ENCODE results near the gene CHCHD3.

CHCHD3 gene

DNA sequence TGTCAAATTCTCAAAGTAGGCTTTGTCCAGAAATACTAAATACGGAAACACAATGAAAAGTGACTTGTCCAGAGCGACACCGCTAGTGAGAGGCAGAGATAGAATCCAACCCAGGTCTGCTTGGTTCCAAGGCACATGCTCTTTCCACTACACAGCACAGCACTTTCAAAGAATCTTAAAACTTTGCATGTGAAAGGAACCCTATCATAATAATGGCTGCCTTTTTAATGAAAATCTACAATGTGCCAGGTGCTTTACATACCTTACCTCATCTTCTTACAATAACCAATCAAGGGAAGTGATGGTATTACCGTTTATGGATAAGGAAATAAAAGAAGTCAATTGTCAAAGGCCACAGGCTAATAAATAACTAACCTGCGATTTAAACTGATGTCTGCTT lies 2.6 kb downstream of the CHCHD3 start:
- Histone ChIP-seq H3K4me3 (ENCODE audit: low read length in 2 of 2) (no peak overlapping the region), H3K9ac (ENCODE audit: low read length in 2 of 2) (no peak overlapping the region), H3K27ac (ENCODE audit: low read length) (no peak overlapping the region), H3K9me3 (ENCODE audit: control insufficient read depth in 2 of 2, low read length in 2 of 2) (no peaks in the 10 kb centered on the region), H3K27me3 (ENCODE audit: control insufficient read depth in 1 of 2, insufficient read depth in 2 of 2, low read length in 2 of 2) (no peaks in the 10 kb centered on the region), H3K36me3 (ENCODE audit: control insufficient read depth in 2 of 2, insufficient read depth in 2 of 2, low read length in 2 of 2) (no peaks in the 10 kb centered on the region), H3K4me1 (ENCODE audit: control insufficient read depth, insufficient read depth, low read length) (no peaks in the 10 kb centered on the region)

DNA sequence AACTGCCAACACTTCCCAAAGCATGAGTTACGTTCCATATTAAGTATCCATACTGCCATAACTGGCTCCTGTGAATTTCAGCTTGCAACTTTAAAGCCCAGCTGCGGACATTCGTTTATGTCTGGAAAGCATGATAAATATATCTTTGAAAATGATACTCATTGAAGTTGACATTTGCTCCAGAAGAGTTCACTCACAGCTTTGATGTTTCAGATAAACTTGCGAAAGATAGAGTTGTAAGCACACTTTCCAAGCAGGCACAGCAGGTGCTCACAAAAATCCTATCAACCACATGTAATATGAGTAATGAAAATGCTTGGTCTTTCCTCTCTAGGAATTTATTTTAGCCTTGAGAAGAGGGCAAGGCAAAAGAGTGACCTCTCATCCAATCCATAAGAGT lies 4.5 kb downstream of the CHCHD3 start:
- Histone ChIP-seq H3K4me3 (ENCODE audit: low read length in 2 of 2) (no peak overlapping the region), H3K27ac (ENCODE audit: low read length) (no peak overlapping the region), H3K4me1 (ENCODE audit: control insufficient read depth, insufficient read depth, low read length) (no peaks in the 10 kb centered on the region), H3K27me3 (ENCODE audit: control insufficient read depth in 1 of 2, insufficient read depth in 2 of 2, low read length in 2 of 2) (no peaks in the 10 kb centered on the region), H3K9me3 (ENCODE audit: control insufficient read depth in 2 of 2, low read length in 2 of 2) (no peaks in the 10 kb centered on the region), H3K9ac (ENCODE audit: low read length in 2 of 2) (no peak overlapping the region), H3K36me3 (ENCODE audit: control insufficient read depth in 2 of 2, insufficient read depth in 2 of 2, low read length in 2 of 2) (no peaks in the 10 kb centered on the region)

DNA sequence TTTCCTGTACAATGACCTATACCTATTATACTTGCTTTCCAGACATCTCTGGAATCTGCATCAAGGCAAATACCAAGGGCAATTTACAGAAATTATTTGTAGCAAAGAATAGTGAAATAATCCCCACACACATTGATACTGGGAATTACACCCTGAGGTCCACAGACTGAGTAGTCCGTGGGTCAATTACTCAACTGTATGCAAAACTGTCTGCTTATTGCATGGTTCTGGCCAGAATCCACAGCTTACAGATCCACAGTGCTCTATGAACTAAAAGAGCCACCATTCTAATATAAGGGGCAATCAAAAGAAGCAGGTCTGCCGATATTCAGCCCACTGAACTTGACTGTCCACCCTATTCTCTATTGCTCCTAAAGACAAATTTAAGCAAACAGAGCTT lies 5.7 kb downstream of the CHCHD3 start:
- Histone ChIP-seq H3K9me3 (ENCODE audit: control insufficient read depth in 2 of 2, low read length in 2 of 2) (no peaks in the 10 kb centered on the region), H3K36me3 (ENCODE audit: control insufficient read depth in 2 of 2, insufficient read depth in 2 of 2, low read length in 2 of 2) (no peaks in the 10 kb centered on the region), H3K4me1 (ENCODE audit: control insufficient read depth, insufficient read depth, low read length) (no peaks in the 10 kb centered on the region), H3K9ac (ENCODE audit: low read length in 2 of 2) (no peak overlapping the region), H3K27ac (ENCODE audit: low read length) (no peak overlapping the region), H3K27me3 (ENCODE audit: control insufficient read depth in 1 of 2, insufficient read depth in 2 of 2, low read length in 2 of 2) (no peaks in the 10 kb centered on the region), H3K4me3 (ENCODE audit: low read length in 2 of 2) (no peak overlapping the region)

DNA sequence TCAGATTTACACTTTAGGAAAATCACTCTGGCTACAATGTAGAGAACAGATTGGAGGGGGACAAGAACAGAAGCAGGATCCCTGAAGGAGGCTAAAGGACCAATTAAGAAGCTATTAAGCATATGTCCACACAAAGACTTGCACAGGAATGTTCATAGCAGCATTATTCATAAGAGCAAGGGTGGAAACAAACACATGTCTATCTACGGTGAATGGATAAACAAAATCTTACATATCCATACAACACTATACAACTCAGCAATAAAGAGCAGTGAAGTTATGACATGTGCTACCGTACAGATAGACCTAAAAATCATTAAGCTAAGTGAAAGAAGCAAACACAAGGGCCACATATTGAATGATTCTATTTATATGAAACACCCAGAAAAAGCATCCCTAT lies 10.4 kb downstream of the CHCHD3 start:
- Histone ChIP-seq H3K27me3 (ENCODE audit: control insufficient read depth in 1 of 2, insufficient read depth in 2 of 2, low read length in 2 of 2) (no peaks in the 10 kb centered on the region), H3K27ac (ENCODE audit: low read length) (no peak overlapping the region), H3K9ac (ENCODE audit: low read length in 2 of 2) (no peak overlapping the region), H3K4me1 (ENCODE audit: control insufficient read depth, insufficient read depth, low read length) (no peaks in the 10 kb centered on the region), H3K4me3 (ENCODE audit: low read length in 2 of 2) (no peak overlapping the region), H3K36me3 (ENCODE audit: control insufficient read depth in 2 of 2, insufficient read depth in 2 of 2, low read length in 2 of 2) (peaks cover 0 to 9% of the 10 kb centered on the region in 2 donors), H3K9me3 (ENCODE audit: control insufficient read depth in 2 of 2, low read length in 2 of 2) (no peaks in the 10 kb centered on the region)

DNA sequence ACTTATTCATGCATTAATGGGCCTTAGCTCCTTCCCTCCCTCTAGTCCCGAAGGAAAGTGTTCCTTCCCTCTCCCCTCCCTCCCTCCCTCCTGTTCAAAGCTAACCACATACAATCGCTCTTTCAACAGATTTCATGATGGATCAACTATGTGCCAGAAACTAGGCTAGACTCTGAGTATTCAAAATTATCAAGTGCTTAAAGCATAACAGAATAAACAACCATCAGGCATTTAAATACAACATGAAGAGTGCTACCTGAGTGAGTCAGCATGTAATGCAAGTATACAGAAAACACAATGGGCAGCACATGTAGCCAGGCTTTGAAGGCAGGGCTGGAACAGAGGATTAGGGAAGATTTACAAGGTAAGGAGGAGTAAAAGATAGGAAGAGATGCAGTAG lies 11.3 kb downstream of the CHCHD3 start:
- Histone ChIP-seq H3K27ac (ENCODE audit: low read length) (no peak overlapping the region), H3K4me3 (ENCODE audit: low read length in 2 of 2) (no peak overlapping the region), H3K27me3 (ENCODE audit: control insufficient read depth in 1 of 2, insufficient read depth in 2 of 2, low read length in 2 of 2) (no peaks in the 10 kb centered on the region), H3K4me1 (ENCODE audit: control insufficient read depth, insufficient read depth, low read length) (no peaks in the 10 kb centered on the region), H3K9ac (ENCODE audit: low read length in 2 of 2) (no peak overlapping the region), H3K9me3 (ENCODE audit: control insufficient read depth in 2 of 2, low read length in 2 of 2) (no peaks in the 10 kb centered on the region), H3K36me3 (ENCODE audit: control insufficient read depth in 2 of 2, insufficient read depth in 2 of 2, low read length in 2 of 2) (peaks cover 0 to 9% of the 10 kb centered on the region in 2 donors)

DNA sequence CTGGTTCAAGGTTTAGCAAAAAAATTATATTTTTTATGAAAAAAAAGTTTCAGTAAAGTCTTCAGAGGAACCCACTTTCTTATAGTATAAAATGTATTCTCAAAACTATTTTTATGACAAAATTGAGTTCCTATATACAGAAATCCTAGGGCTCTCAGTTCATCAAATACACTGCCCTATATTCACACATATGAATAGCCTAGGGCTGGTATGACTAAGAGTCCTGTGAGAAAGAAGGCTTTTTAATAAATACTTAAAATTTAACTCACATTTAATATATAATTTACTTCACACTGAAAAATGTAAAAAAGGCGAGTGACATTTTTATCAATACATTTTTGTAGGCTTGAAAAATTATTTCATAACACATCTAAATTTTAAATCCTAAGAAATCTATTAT lies 16.6 kb downstream of the CHCHD3 start:
- Histone ChIP-seq H3K9me3 (ENCODE audit: control insufficient read depth in 2 of 2, low read length in 2 of 2) (no peaks in the 10 kb centered on the region), H3K36me3 (ENCODE audit: control insufficient read depth in 2 of 2, insufficient read depth in 2 of 2, low read length in 2 of 2) (peaks cover 0 to 9% of the 10 kb centered on the region in 2 donors), H3K4me3 (ENCODE audit: low read length in 2 of 2) (no peak overlapping the region), H3K27ac (ENCODE audit: low read length) (no peak overlapping the region), H3K4me1 (ENCODE audit: control insufficient read depth, insufficient read depth, low read length) (peaks cover 6% of the 10 kb centered on the region), H3K27me3 (ENCODE audit: control insufficient read depth in 1 of 2, insufficient read depth in 2 of 2, low read length in 2 of 2) (no peaks in the 10 kb centered on the region), H3K9ac (ENCODE audit: low read length in 2 of 2) (no peak overlapping the region)

DNA sequence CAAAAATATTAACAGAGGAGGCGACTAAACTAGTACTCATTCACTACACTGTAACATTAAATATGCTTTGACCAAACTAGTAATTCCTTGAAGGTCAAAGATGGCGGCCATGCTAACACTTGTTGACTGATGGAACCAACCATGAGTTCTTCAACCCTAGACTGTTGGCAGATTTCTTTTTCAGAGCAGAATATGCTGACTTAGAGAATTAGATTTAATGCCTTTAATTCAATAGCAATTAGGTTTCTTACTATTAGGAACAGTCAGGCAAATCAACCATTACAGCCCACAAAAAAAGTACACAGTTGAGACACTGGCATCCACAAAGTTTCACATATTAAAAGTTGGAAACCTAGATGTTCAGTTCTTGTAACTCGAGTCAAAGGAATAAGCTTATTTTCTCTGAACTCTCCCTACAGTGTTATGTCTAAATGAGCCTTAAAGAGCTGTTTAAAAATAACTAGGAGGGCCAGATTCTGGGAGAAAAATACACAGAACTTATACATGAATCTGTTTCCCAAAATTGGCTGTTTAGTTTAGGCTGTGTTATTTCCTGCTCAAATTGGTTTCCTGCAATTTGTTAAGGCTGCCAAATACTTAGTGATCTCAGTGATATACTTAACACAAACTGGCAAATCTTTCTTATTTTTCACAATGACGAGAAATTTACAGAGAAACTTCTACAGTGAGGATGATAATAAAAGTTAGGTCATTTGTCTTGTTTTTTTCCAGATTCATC lies 17.6 kb downstream of the CHCHD3 start:
- H3K9ac ChIP-seq (ENCODE audit: low read length in 2 of 2) = no peak overlapping the region
- no peak overlapping the region for H3K27ac ChIP-seq (ENCODE audit: low read length)
- peaks cover 6% of the 10 kb centered on the region for H3K4me1 ChIP-seq (ENCODE audit: control insufficient read depth, insufficient read depth, low read length)
- no peaks in the 10 kb centered on the region for H3K27me3 ChIP-seq (ENCODE audit: control insufficient read depth in 1 of 2, insufficient read depth in 2 of 2, low read length in 2 of 2)
- peaks cover 0 to 9% of the 10 kb centered on the region in 2 donors for H3K36me3 ChIP-seq (ENCODE audit: control insufficient read depth in 2 of 2, insufficient read depth in 2 of 2, low read length in 2 of 2)
- no peak overlapping the region for H3K4me3 ChIP-seq (ENCODE audit: low read length in 2 of 2)
- no peaks in the 10 kb centered on the region for H3K9me3 ChIP-seq (ENCODE audit: control insufficient read depth in 2 of 2, low read length in 2 of 2)

DNA sequence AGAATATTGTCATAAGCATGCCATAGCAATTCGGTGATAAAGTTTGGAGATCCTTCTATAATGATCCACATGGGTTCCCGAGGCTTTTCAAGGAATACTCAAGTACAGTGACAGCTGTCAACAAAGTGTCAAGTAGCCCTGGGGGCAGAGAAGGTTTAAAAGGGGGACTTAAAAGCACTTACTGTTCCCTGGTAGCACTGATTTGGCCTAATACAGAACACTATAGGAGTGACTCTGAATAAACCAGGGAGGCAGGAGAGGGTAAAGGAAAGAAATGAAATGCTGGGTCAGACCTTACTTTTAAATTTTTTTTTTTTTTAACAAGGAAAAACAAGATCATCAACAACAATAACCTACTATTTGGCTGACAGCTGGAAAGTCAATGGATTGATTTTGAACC lies 20.1 kb downstream of the CHCHD3 start:
- Histone ChIP-seq H3K4me3 (ENCODE audit: low read length in 2 of 2) (no peak overlapping the region), H3K9me3 (ENCODE audit: control insufficient read depth in 2 of 2, low read length in 2 of 2) (no peaks in the 10 kb centered on the region), H3K36me3 (ENCODE audit: control insufficient read depth in 2 of 2, insufficient read depth in 2 of 2, low read length in 2 of 2) (no peaks in the 10 kb centered on the region), H3K27ac (ENCODE audit: low read length) (no peak overlapping the region), H3K9ac (ENCODE audit: low read length in 2 of 2) (no peak overlapping the region), H3K27me3 (ENCODE audit: control insufficient read depth in 1 of 2, insufficient read depth in 2 of 2, low read length in 2 of 2) (no peaks in the 10 kb centered on the region), H3K4me1 (ENCODE audit: control insufficient read depth, insufficient read depth, low read length) (peaks cover 6% of the 10 kb centered on the region)

DNA sequence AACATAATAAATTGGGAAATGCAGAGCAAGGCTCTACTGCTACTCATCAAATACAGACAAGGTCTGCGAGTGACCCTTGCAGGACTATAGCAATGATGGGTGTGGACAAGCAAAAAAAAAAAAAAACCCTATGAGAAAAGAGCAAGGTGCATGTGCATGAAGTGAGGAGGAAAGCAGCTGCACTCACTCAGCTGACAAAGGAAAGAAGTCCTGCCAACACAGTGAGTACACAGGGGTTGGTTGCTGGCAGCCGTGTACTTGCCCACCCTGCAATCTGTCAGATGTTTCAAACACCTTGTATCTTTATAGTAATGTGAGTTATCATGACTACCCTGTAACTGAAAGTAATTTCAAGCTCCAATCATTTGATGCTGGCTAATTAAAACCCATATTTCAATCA lies 20.5 kb downstream of the CHCHD3 start:
- no peak overlapping the region for H3K9ac ChIP-seq (ENCODE audit: low read length in 2 of 2)
- no peaks in the 10 kb centered on the region for H3K27me3 ChIP-seq (ENCODE audit: control insufficient read depth in 1 of 2, insufficient read depth in 2 of 2, low read length in 2 of 2)
- H3K36me3 ChIP-seq (ENCODE audit: control insufficient read depth in 2 of 2, insufficient read depth in 2 of 2, low read length in 2 of 2) = no peaks in the 10 kb centered on the region
- H3K4me3 ChIP-seq (ENCODE audit: low read length in 2 of 2) = no peak overlapping the region
- peaks cover 6% of the 10 kb centered on the region for H3K4me1 ChIP-seq (ENCODE audit: control insufficient read depth, insufficient read depth, low read length)
- H3K9me3 ChIP-seq (ENCODE audit: control insufficient read depth in 2 of 2, low read length in 2 of 2) = no peaks in the 10 kb centered on the region
- no peak overlapping the region for H3K27ac ChIP-seq (ENCODE audit: low read length)

DNA sequence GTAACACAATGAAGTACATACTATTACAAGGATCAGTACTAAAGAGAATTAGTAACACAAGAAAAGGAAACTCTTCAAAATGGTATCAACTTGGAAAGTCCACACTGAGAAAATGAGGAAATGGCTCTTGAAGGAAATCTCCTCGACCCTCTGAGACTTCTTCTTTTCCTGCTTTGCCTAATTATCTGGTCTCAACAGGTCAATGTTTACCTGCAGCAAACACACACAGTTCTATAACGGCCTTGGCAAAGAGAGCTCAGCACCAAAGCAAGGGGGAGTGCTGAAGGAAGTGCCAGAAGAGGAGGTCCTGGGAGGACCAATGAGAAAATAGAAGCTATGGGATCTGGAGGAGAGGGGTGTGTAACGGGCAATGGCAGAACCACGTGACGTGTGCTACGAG lies 21.9 kb downstream of the CHCHD3 start:
- Histone ChIP-seq H3K9ac (ENCODE audit: low read length in 2 of 2) (no peak overlapping the region), H3K9me3 (ENCODE audit: control insufficient read depth in 2 of 2, low read length in 2 of 2) (no peaks in the 10 kb centered on the region), H3K27me3 (ENCODE audit: control insufficient read depth in 1 of 2, insufficient read depth in 2 of 2, low read length in 2 of 2) (no peaks in the 10 kb centered on the region), H3K36me3 (ENCODE audit: control insufficient read depth in 2 of 2, insufficient read depth in 2 of 2, low read length in 2 of 2) (no peaks in the 10 kb centered on the region), H3K4me1 (ENCODE audit: control insufficient read depth, insufficient read depth, low read length) (peaks cover 6% of the 10 kb centered on the region), H3K4me3 (ENCODE audit: low read length in 2 of 2) (no peak overlapping the region), H3K27ac (ENCODE audit: low read length) (no peak overlapping the region)

DNA sequence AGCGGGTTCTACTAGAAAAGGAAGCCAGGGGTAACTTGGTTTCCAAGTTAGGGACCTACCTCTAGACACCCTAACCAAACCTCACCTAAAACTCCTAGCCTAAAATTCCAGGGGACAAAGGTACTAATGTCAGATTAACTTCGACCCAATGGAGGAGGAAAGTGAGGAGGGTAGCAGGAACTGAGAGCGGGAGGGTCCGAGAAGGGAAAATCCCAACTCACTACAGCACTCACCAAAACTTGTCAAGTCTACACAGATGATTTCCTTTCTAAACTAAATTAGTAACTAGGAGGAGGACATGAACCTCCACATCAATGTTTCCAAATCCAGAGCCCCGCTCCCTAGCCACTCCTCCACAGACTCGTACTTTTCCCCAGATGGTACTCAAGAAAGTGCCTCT lies 22.6 kb downstream of the CHCHD3 start:
- no peaks in the 10 kb centered on the region for H3K27me3 ChIP-seq (ENCODE audit: control insufficient read depth in 1 of 2, insufficient read depth in 2 of 2, low read length in 2 of 2)
- H3K4me3 ChIP-seq (ENCODE audit: low read length in 2 of 2) = no peak overlapping the region
- no peak overlapping the region for H3K27ac ChIP-seq (ENCODE audit: low read length)
- H3K9ac ChIP-seq (ENCODE audit: low read length in 2 of 2) = no peak overlapping the region
- H3K36me3 ChIP-seq (ENCODE audit: control insufficient read depth in 2 of 2, insufficient read depth in 2 of 2, low read length in 2 of 2) = no peaks in the 10 kb centered on the region
- H3K9me3 ChIP-seq (ENCODE audit: control insufficient read depth in 2 of 2, low read length in 2 of 2) = no peaks in the 10 kb centered on the region
- H3K4me1 ChIP-seq (ENCODE audit: control insufficient read depth, insufficient read depth, low read length) = peaks cover 6% of the 10 kb centered on the region
